ENCODE results near the gene ABR. TPM values are rescaled to one million over a fixed set of nuclear protein-coding genes. Genes with fewer than 3 reads are reported as not detected.

Gene ABR
- total RNA-seq, 4 donors from 2014 or later, result 78.0 to 208 (median 106) TPM

DNA sequence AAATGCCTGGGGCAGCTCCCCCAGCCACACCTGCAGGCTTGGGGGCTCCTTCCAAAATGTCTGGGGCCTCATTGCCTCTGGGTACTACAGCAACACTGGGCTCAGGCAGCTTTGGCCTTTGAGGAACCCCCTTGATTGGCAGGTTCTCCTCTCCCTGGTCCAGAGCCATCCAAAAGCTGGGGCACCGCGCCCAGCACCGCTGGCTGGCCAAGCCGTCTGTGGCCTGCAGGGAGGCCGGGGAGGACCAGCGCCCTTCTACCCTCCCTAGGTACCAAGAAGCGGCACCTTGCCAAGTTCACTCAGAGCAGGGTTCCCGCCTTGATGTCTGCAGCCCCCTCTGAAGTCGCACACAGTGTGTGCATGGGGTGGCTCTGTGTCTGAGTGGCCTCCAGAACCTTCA, 152.7 kb downstream of the ABR start:
- TF ChIP-seq, protein P1, sequence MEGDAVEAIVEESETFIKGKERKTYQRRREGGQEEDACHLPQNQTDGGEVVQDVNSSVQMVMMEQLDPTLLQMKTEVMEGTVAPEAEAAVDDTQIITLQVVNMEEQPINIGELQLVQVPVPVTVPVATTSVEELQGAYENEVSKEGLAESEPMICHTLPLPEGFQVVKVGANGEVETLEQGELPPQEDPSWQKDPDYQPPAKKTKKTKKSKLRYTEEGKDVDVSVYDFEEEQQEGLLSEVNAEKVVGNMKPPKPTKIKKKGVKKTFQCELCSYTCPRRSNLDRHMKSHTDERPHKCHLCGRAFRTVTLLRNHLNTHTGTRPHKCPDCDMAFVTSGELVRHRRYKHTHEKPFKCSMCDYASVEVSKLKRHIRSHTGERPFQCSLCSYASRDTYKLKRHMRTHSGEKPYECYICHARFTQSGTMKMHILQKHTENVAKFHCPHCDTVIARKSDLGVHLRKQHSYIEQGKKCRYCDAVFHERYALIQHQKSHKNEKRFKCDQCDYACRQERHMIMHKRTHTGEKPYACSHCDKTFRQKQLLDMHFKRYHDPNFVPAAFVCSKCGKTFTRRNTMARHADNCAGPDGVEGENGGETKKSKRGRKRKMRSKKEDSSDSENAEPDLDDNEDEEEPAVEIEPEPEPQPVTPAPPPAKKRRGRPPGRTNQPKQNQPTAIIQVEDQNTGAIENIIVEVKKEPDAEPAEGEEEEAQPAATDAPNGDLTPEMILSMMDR (IDR thresholded peaks at IDR 0.05), result no peak
- no peak for TF ChIP-seq POLR2AphosphoS5 (IDR thresholded peaks at IDR 0.05)
- TF ChIP-seq POLR2A (IDR thresholded peaks at IDR 0.05), result no peak
- no peak for TF ChIP-seq EP300 (IDR thresholded peaks at IDR 0.05)
- no peaks in the 10 kb centered on the region for H3K27me3 ChIP-seq
- no peak overlapping the region for H3K4me3 ChIP-seq
- DNase-seq (ENCODE audit: low spot score in 2 of 2), result no peak
- 93% methylated on average over 3 of the region's 9 CpGs for WGBS
- peaks cover 16% of the 10 kb centered on the region for H3K36me3 ChIP-seq
- no peak overlapping the region for H3K27ac ChIP-seq
- H3K4me1 ChIP-seq, result peaks cover 45% of the 10 kb centered on the region
- no peaks in the 10 kb centered on the region for H3K9me3 ChIP-seq

DNA sequence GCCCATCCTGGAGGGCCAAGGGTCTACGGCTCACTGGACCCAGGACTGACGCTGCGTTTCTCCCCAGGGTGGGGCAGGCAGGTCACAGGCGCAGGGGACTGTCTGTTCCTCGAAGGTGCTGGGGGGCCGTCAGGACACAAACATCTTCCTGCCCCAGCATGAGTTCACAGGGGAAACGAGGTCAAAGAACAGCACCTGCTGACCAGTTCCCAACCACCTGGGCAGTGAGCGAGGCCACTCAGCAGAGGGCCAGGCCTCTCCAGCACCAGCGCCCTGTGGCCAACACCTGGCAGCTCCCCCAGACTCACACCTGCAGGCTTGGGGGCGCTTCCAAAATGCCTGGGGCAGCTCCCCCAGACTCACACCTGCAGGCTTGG, 153.2 kb downstream of the ABR start:
- 96% methylated on average over 5 of the region's 10 CpGs for WGBS
- Histone ChIP-seq H3K4me3 (no peak overlapping the region), H3K27ac (no peak overlapping the region), H3K9me3 (no peaks in the 10 kb centered on the region), H3K4me1 (peaks cover 41% of the 10 kb centered on the region), H3K27me3 (no peaks in the 10 kb centered on the region), H3K36me3 (peaks cover 16% of the 10 kb centered on the region)
- no peak for DNase-seq (ENCODE audit: low spot score in 2 of 2)
- TF ChIP-seq POLR2A (IDR thresholded peaks at IDR 0.05) (no peak), POLR2AphosphoS5 (IDR thresholded peaks at IDR 0.05) (no peak), EP300 (IDR thresholded peaks at IDR 0.05) (no peak)
- TF ChIP-seq, protein P1 (IDR thresholded peaks at IDR 0.05), result no peak

DNA sequence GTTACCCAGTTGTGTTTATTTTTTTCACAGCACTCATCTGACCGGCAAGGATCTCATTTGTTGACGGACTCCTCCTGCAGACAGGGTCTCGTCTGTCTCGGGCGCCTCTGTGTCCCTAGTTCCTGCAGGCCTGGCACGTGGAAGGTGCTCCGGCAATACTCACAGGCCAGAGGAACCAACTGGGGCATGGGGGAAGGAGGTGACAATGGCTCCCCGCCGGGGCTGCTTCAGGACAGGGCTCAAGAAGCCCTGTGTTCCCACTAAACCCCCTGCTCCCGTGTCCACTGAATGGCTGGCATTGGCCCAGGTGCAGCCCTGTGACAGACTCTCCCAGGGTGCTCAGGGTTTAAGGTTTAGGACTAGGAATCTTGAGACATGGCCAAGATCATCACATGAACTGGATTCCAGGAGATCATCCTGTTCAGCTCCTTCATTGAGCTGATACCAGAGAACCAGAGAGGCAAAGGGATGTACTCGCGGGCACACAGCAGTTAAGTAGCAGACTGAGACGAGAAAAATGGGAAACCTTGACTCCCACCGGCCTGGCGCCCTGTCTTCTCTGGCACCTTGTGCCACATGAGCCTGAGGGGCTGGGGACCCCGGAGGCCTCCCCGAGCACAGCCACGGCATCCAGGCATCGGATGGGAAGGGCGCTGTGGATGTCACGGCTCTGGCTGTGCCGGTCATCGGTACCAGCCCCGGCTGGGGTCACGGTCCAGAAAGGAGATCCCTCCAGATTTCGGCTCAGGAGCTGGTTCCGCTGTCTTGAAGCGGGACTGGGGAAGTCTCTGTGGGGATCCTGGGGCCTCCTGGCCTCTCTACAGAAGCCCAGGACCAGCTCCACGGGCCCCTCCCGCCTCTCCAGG, 153.8 kb downstream of the ABR start:
- no peak overlapping the region for H3K27ac ChIP-seq
- H3K4me1 ChIP-seq, result peaks cover 34% of the 10 kb centered on the region
- DNase-seq (ENCODE audit: low spot score in 2 of 2), result no peak
- 83% methylated on average over 9 of the region's 30 CpGs for WGBS
- no peak overlapping the region for H3K4me3 ChIP-seq
- H3K36me3 ChIP-seq, result peaks cover 16% of the 10 kb centered on the region
- TF ChIP-seq POLR2A (IDR thresholded peaks at IDR 0.05), result no peak
- TF ChIP-seq, protein P1 (IDR thresholded peaks at IDR 0.05), result no peak
- TF ChIP-seq EP300 (IDR thresholded peaks at IDR 0.05), result no peak
- TF ChIP-seq POLR2AphosphoS5 (IDR thresholded peaks at IDR 0.05), result no peak
- H3K9me3 ChIP-seq, result no peaks in the 10 kb centered on the region
- H3K27me3 ChIP-seq, result no peaks in the 10 kb centered on the region

DNA sequence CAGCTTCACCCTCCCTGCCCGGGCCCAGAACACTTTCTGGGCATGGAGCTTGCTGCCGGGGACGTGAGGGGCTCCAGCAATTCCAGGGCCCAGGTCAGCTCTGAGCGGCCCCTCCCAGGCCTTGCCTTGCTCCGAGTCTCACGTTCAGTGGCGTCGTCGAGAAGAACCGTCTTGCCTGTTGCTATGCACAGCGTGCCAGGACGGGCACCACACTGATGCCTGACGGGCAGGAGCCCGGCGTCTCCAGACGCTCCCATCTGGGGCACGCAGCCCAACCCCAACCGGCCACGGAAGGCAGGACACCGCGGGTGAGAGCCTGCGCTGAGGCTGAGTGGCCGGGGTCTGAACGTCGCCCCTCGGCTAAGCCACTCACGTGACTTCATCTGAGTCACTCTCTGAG, 155.7 kb downstream of the ABR start:
- WGBS, result 76% methylated on average over 19 of the region's 27 CpGs
- Histone ChIP-seq H3K27me3 (no peaks in the 10 kb centered on the region), H3K4me1 (peaks cover 15% of the 10 kb centered on the region), H3K9me3 (no peaks in the 10 kb centered on the region), H3K4me3 (no peak overlapping the region), H3K27ac (no peak overlapping the region), H3K36me3 (peaks cover 24% of the 10 kb centered on the region)
- DNase-seq (ENCODE audit: low spot score in 2 of 2), result no peak
- TF ChIP-seq, protein P1 (IDR thresholded peaks at IDR 0.05), result no peak
- no peak for TF ChIP-seq POLR2A (IDR thresholded peaks at IDR 0.05)
- no peak for TF ChIP-seq POLR2AphosphoS5 (IDR thresholded peaks at IDR 0.05)
- TF ChIP-seq EP300 (IDR thresholded peaks at IDR 0.05), result no peak

DNA sequence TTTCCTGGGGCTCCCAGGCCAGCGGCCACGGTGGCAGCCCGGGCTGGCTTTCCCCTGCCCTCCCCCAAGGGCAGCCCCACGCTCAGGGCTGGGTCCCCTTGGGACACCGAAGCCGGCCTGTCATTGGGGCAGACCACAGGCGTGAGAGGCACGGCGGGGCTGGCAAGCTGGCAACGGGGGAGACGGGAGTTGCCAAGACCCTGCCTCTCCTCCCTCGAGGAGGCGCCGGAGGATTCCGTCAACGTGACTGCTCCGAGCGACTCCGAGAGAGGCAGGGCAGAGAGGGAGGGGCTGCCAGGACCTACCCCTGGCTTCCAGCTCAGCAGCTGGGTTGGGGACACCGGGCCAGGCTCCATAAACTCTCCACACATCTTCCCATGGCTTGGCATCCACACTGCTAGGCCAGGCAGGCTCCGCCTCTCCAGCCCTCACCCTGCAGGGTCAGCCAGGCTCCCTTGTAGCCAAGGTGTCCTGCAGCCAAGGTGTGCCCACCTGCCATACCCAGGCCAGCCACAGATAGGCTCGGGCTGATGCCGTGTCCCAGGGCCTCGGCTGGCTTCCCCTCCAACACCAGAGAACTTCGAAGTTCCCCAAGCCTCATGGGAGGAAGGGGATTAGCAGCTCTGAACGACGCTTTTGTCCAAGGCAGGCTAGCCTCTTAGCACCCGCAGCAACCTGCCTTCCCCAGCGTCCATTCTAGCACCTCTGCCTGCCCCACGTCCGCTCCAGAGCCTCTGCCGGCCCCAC, 157.3 kb downstream of the ABR start:
- peaks cover 9% of the 10 kb centered on the region for H3K4me1 ChIP-seq
- DNase-seq (ENCODE audit: low spot score in 2 of 2), result no peak
- H3K9me3 ChIP-seq, result no peaks in the 10 kb centered on the region
- 78% methylated on average over 9 of the region's 32 CpGs for WGBS
- peaks cover 24% of the 10 kb centered on the region for H3K36me3 ChIP-seq
- H3K4me3 ChIP-seq, result no peak overlapping the region
- no peaks in the 10 kb centered on the region for H3K27me3 ChIP-seq
- no peak overlapping the region for H3K27ac ChIP-seq
- TF ChIP-seq POLR2AphosphoS5 (IDR thresholded peaks at IDR 0.05) (no peak), EP300 (IDR thresholded peaks at IDR 0.05) (no peak), POLR2A (IDR thresholded peaks at IDR 0.05) (no peak)
- TF ChIP-seq, protein P1 (IDR thresholded peaks at IDR 0.05), result no peak

Data from suprapubic skin (tissue), 4 donors.